Nephron (organoid): ENCODE measurements around the gene FGFR2.
A peak's percentile ranks its signal among the peaks of the same experiment; 100 is the strongest.

Experiments used
- H3K27ac Mint-ChIP-seq, 3 experiments: 2 replicates each; pipeline ENCODE4 v1.8.0; 2020; ENCODE audit warnings: mixed read lengths in 3 of 3, mild to moderate bottlenecking in 2 of 3, moderate library complexity in 1 of 3
- H3K27me3 Mint-ChIP-seq: 2 replicates; pipeline ENCODE4 v1.8.0; 2021; ENCODE audit warnings: low read depth, mild to moderate bottlenecking, moderate library complexity, mixed read lengths
- H3K36me3 Mint-ChIP-seq: 2 replicates; pipeline ENCODE4 v1.8.0; 2020; ENCODE audit warnings: low read depth, mixed read lengths
- H3K4me1 Mint-ChIP-seq: 2 replicates; pipeline ENCODE4 v1.8.0; 2020; ENCODE audit warnings: mixed read lengths
- H3K4me3 Mint-ChIP-seq, 3 experiments: 2 replicates each; pipeline ENCODE4 v1.8.0; 2020; ENCODE audit warnings: mild to moderate bottlenecking in 3 of 3, mixed read lengths in 3 of 3, moderate library complexity in 2 of 3
- H3K9me3 Mint-ChIP-seq: 2 replicates; pipeline ENCODE4 v1.8.0; 2020; ENCODE audit warnings: mixed read lengths
- TF ChIP-seq, protein P1 (sequence below), 3 experiments: fragments of 200-600 bp; sonication (generic); IDR thresholded peaks; one replicate each; pipeline ENCODE4 v1.5.0; 2021; ENCODE audit warnings: antibody characterized with exemption in 3 of 3; ENCODE audit not compliant: unreplicated experiment in 3 of 3

FGFR2 gene

DNA sequence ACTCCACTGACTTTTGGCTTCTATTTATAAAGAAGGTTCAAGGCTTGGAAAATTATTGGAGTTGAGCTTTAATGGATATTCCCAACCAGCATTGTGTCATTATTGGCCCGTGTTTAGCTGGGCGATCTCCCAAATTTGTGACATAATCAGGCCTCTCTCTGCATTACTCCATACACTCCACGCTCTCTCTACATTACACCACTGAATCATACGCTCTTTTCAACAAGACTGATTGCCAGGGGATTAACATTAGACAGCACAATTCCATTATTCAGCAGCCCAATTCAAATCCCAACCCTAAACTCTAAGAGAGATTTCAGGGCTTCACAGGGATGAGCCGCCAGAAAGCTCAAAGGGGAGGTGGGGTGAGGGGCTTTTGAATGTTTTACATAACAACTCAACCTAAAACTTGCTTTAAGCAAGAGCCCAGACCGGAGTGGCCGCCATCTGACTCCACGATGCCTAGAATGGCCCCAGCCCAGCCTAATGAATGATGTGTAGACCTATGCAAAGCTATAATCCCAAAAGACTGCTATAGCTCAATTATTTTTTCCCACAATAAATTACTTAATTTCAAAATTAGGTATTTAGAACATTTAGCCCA lies 61.8 kb downstream of the FGFR2 start:
- no peak overlapping the region for H3K4me3 Mint-ChIP-seq
- H3K27ac Mint-ChIP-seq: peak overlapping the region; percentile 1 to 69 (median 19)
- peaks cover 25% of the 10 kb centered on the region for H3K27me3 Mint-ChIP-seq
- no peaks in the 10 kb centered on the region for H3K9me3 Mint-ChIP-seq
- H3K36me3 Mint-ChIP-seq: peaks cover 51% of the 10 kb centered on the region
- TF ChIP-seq, protein P1, sequence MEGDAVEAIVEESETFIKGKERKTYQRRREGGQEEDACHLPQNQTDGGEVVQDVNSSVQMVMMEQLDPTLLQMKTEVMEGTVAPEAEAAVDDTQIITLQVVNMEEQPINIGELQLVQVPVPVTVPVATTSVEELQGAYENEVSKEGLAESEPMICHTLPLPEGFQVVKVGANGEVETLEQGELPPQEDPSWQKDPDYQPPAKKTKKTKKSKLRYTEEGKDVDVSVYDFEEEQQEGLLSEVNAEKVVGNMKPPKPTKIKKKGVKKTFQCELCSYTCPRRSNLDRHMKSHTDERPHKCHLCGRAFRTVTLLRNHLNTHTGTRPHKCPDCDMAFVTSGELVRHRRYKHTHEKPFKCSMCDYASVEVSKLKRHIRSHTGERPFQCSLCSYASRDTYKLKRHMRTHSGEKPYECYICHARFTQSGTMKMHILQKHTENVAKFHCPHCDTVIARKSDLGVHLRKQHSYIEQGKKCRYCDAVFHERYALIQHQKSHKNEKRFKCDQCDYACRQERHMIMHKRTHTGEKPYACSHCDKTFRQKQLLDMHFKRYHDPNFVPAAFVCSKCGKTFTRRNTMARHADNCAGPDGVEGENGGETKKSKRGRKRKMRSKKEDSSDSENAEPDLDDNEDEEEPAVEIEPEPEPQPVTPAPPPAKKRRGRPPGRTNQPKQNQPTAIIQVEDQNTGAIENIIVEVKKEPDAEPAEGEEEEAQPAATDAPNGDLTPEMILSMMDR (IDR thresholded peaks at IDR 0.05; ENCODE audit: unreplicated experiment in 3 of 3): no peak
- peaks cover 16% of the 10 kb centered on the region for H3K4me1 Mint-ChIP-seq

- no peaks in the 10 kb centered on the region for H3K9me3 Mint-ChIP-seq
Measured at GRCh38 chr10:121535381-121535780, 62.9 kb downstream of the FGFR2 start.

DNA sequence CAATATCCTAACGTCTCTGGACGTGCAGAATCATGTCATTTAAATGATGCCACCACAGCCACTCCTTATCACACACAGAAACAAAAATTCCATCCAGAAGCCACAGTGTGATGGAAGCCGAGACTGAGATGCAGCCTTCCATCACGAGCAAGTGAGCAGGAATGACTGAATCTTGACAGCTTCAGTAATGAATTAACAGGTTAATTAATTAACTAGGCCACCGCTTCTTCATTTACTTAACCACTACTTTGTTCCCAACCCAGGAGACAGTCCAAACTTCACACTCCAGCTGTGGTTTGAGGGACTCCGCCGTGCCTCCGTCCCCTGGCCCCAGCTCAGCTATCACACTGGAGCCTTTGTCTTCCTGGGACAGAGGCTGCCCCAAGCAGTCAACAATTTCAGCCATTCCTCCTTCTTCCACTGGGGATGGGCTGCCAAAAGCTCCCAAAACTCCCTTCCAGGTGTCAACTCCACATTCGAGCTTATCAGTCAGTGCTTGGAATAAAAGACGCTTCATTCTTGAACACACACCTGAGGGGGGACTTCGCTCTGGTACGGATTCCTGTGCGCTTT lies 65.9 kb downstream of the FGFR2 start:
- H3K36me3 Mint-ChIP-seq: peaks cover 40% of the 10 kb centered on the region
- TF ChIP-seq, protein P1 (IDR thresholded peaks at IDR 0.05; ENCODE audit: unreplicated experiment in 3 of 3): no peak
- no peaks in the 10 kb centered on the region for H3K9me3 Mint-ChIP-seq
- H3K4me1 Mint-ChIP-seq: peaks cover 22% of the 10 kb centered on the region
- peaks cover 41% of the 10 kb centered on the region for H3K27me3 Mint-ChIP-seq
- peak overlapping the region in 1 of 3 experiments; percentile 41 for H3K27ac Mint-ChIP-seq
- H3K4me3 Mint-ChIP-seq: no peak overlapping the region

More at GRCh38 chr10:121535381-121535780, 62.9 kb downstream of the FGFR2 start:
- Mint-ChIP-seq H3K27ac (no peak overlapping the region), H3K36me3 (peaks cover 58% of the 10 kb centered on the region), H3K4me1 (peaks cover 9% of the 10 kb centered on the region), H3K4me3 (no peak overlapping the region), H3K27me3 (peaks cover 32% of the 10 kb centered on the region)
- TF ChIP-seq, protein P1 (IDR thresholded peaks at IDR 0.05; ENCODE audit: unreplicated experiment in 3 of 3): no peak

GRCh38 chr10:121531830-121532178 lies 66.4 kb downstream of the FGFR2 start:
- Mint-ChIP-seq H3K9me3 (no peaks in the 10 kb centered on the region), H3K36me3 (peaks cover 34% of the 10 kb centered on the region), H3K4me1 (peaks cover 28% of the 10 kb centered on the region), H3K27me3 (peaks cover 46% of the 10 kb centered on the region), H3K27ac (no peak overlapping the region), H3K4me3 (no peak overlapping the region)
- TF ChIP-seq, protein P1 (IDR thresholded peaks at IDR 0.05; ENCODE audit: unreplicated experiment in 3 of 3): no peak

GRCh38 chr10:121531076-121531829 lies 67.0 kb downstream of the FGFR2 start:
- TF ChIP-seq, protein P1 (IDR thresholded peaks at IDR 0.05; ENCODE audit: unreplicated experiment in 3 of 3): no peak
- H3K27ac Mint-ChIP-seq: peak overlapping the region in 1 of 3 experiments; percentile 1
- peaks cover 51% of the 10 kb centered on the region for H3K27me3 Mint-ChIP-seq
- H3K4me1 Mint-ChIP-seq: peaks cover 30% of the 10 kb centered on the region
- H3K4me3 Mint-ChIP-seq: no peak overlapping the region
- peaks cover 30% of the 10 kb centered on the region for H3K36me3 Mint-ChIP-seq
- H3K9me3 Mint-ChIP-seq: no peaks in the 10 kb centered on the region
